ENCODE data around the gene IRAK1. TPM values are rescaled to one million over a fixed set of nuclear protein-coding genes. Genes with fewer than 3 reads are reported as not detected.
"Not testable (repeated sequence)": the region's sequence is repeated elsewhere in the genome, so short reads cannot be mapped to it uniquely, and the experiment has no call there.

Gene IRAK1
- total RNA-seq, 1 donor from 2014 or later: 105 TPM

GRCh38 chrX:154002215-154002719 is 17.4 kb downstream of the IRAK1 start:
- H3K27me3 ChIP-seq: no peaks in the 10 kb centered on the region
- no peaks in the 10 kb centered on the region for H3K36me3 ChIP-seq
- H3K9me3 ChIP-seq: no peaks in the 10 kb centered on the region
- TF ChIP-seq CTCF (IDR thresholded peaks at IDR 0.05): no peak
- intact Hi-C loops (cut with DNase I): no loop called here
- no peak overlapping the region for H3K27ac ChIP-seq
- no peak for DNase-seq (ENCODE audit: low spot score in 2 of 2)
- peaks cover 0 to 2% of the 10 kb centered on the region in 2 donors for H3K4me1 ChIP-seq
- no peak overlapping the region for H3K4me3 ChIP-seq

DNA sequence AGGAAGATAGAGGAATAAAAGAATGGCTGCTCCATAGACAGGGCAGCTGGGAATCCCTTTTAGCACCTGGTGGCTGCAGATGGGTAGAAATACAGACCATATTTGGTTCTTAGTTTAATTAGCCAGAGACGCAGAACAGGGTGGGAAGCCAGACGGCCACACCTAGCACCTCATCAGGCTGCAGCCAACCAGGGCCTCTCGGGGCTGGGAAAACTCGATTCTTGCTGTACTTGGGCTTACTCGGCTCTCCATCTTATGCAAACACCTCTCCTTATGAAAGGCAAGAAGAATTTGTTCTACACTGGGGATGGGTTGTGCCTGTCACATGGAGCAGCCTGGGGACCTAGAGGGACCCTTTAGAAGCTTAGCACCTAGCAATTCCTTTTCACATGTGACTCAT is 19.7 kb downstream of the IRAK1 start:
- H3K4me1 ChIP-seq: peaks cover 0 to 2% of the 10 kb centered on the region in 2 donors
- no peak for TF ChIP-seq CTCF (IDR thresholded peaks at IDR 0.05)
- intact Hi-C loops (cut with DNase I): no loop called here
- H3K9me3 ChIP-seq: no peaks in the 10 kb centered on the region
- no peak overlapping the region for H3K4me3 ChIP-seq
- H3K27ac ChIP-seq: no peak overlapping the region
- DNase-seq (ENCODE audit: low spot score in 2 of 2): no peak
- H3K36me3 ChIP-seq: no peaks in the 10 kb centered on the region
- no peaks in the 10 kb centered on the region for H3K27me3 ChIP-seq

DNA sequence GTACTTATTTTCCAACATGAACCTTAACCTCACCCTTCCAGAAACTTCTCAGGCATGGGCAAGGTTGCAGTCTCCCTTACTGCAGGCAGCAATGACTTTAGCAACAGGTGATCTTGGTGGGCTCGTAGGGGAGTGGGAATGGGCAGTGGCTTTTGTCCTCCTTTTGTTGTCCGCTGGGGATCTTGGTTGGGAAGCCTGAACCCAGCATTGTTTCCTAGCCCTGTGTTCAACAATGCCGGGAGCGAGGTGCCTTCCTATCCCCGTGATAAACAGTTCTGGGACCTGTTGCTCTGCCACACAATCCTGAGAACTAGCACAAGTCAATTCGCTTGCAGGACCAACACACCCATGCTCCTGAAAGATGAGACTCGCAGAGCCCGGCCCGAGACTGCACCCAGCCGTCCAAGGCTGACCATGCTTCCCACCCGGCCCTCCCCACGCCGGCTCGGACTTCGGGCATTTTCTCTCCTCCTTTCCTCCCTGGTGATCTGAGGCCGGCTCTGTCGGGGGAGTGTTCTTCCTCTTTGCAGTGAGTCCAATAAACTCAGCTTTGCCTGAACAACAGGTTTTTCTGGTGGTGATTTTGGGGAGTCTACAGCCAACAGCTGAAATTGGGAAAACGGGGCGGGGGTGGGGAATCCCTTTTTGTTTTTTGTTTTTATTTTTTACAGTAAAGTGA is 20.2 kb downstream of the IRAK1 start:
- intact Hi-C loops (cut with DNase I): no loop called here
- H3K27ac ChIP-seq: no peak overlapping the region

GRCh38 chrX:153995504-153995903 is 24.2 kb downstream of the IRAK1 start:
- H3K27ac ChIP-seq: no peak overlapping the region
- intact Hi-C loops (cut with DNase I): no loop called here
- no peaks in the 10 kb centered on the region for H3K9me3 ChIP-seq
- no peak overlapping the region for H3K4me3 ChIP-seq
- no peaks in the 10 kb centered on the region for H3K36me3 ChIP-seq
- DNase-seq (ENCODE audit: low spot score in 2 of 2): no peak
- no peak for TF ChIP-seq CTCF (IDR thresholded peaks at IDR 0.05)
- H3K27me3 ChIP-seq: no peaks in the 10 kb centered on the region
- H3K4me1 ChIP-seq: no peaks in the 10 kb centered on the region

More for the DNA sequence above, 20.2 kb downstream of the IRAK1 start:
- DNase-seq (ENCODE audit: low spot score in 2 of 2): no peak
- no peak overlapping the region for H3K4me3 ChIP-seq
- peaks cover 0 to 2% of the 10 kb centered on the region in 2 donors for H3K4me1 ChIP-seq
- H3K27me3 ChIP-seq: no peaks in the 10 kb centered on the region
- no peaks in the 10 kb centered on the region for H3K36me3 ChIP-seq
- no peak for TF ChIP-seq CTCF (IDR thresholded peaks at IDR 0.05)
- no peaks in the 10 kb centered on the region for H3K9me3 ChIP-seq

GRCh38 chrX:153994398-153994797 is 25.3 kb downstream of the IRAK1 start:
- H3K36me3 ChIP-seq; intact Hi-C loops (cut with DNase I); H3K4me1 ChIP-seq; DNase-seq (ENCODE audit: low spot score in 2 of 2); H3K27me3 ChIP-seq; H3K9me3 ChIP-seq; H3K27ac ChIP-seq; H3K4me3 ChIP-seq: not testable (repeated sequence)

DNA sequence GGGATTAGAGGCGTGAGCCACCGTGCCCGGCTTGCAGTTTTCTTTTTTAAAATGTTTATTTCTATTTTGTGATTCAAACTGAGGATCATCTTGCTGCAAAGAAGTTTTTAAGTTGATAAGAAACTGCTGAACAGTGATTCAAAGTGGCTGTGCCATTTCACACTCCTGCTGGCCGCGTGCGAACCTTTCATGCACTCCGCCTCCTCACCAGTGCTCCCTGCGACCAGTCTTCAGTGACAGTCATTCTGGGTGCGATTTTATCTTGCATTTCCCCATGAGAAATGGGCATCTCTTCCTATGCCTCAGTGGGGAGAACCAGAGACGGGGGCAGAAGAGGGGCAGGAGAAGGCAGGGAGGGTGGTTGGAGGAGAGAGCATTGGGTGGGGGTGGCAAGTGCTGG is 25.7 kb downstream of the IRAK1 start:
- Histone ChIP-seq H3K4me1 (no peaks in the 10 kb centered on the region), H3K36me3 (no peaks in the 10 kb centered on the region), H3K27ac (no peak overlapping the region), H3K27me3 (no peaks in the 10 kb centered on the region), H3K9me3 (no peaks in the 10 kb centered on the region), H3K4me3 (no peak overlapping the region)
- intact Hi-C loops (cut with DNase I): no loop called here
- no peak for DNase-seq (ENCODE audit: low spot score in 2 of 2)
- TF ChIP-seq CTCF (IDR thresholded peaks at IDR 0.05): no peak

Data from ascending aorta (tissue), 2 donors.